BE2C (cell line): Measurements from ENCODE around the gene UBN2.
"Not testable (repeated sequence)": the region's sequence is repeated elsewhere in the genome, so short reads cannot be mapped to it uniquely, and the experiment has no call there.

ENCODE experiments used
- DNase-seq: peaks from one replicate; pipeline ENCODE4 v3.0.0-alpha.2; 2020
- H3K27me3 ChIP-seq: fragments of 250-450 bp; sonication (Bioruptor Pico); 2 replicates; pipeline ENCODE4 v1.5.1; 2020; ENCODE audit warnings: mild to moderate bottlenecking
- H3K36me3 ChIP-seq: fragments of 250-450 bp; sonication (Bioruptor Pico); 2 replicates; pipeline ENCODE4 v1.5.1; 2020; ENCODE audit warnings: mild to moderate bottlenecking
- H3K4me1 ChIP-seq: fragments of 250-450 bp; sonication (Bioruptor Pico); 2 replicates; pipeline ENCODE4 v1.5.1; 2020
- H3K4me3 ChIP-seq: 2 replicates; pipeline ENCODE4 v1.5.1; 2011; ENCODE audit warnings: low read depth, low read length
- H3K9me3 ChIP-seq: fragments of 250-450 bp; sonication (Bioruptor Pico); 2 replicates; pipeline ENCODE4 v1.5.1; 2020
- TF ChIP-seq, protein P1 (sequence below): IDR thresholded peaks from 2 replicates; pipeline ENCODE4 v1.5.1; 2012; ENCODE audit warnings: mild to moderate bottlenecking, low read depth, low read length

Gene UBN2

DNA sequence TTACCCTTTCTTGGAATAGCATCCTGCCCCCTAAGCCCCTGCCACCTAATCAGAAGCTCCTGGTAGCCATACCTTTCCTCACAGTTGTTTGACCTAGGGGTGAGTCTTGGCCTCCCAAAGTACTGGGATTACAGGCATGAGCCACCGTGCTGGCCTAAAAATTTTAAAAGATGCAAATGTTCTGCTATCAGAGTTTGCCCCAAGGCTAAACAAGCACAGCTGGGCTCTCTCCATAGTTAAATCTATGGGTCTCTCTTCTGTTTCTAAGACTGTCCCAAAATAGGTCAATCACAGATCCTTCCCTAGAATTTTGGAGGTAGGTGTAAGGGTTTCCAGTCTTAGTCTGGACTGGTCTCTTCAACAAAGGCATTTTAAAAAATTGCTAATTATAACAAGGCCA is 12.9 kb upstream of the UBN2 start:
- H3K4me3 ChIP-seq, result no peak overlapping the region
- no peak for DNase-seq
- no peaks in the 10 kb centered on the region for H3K4me1 ChIP-seq
- H3K27me3 ChIP-seq, result no peaks in the 10 kb centered on the region
- TF ChIP-seq, protein P1, sequence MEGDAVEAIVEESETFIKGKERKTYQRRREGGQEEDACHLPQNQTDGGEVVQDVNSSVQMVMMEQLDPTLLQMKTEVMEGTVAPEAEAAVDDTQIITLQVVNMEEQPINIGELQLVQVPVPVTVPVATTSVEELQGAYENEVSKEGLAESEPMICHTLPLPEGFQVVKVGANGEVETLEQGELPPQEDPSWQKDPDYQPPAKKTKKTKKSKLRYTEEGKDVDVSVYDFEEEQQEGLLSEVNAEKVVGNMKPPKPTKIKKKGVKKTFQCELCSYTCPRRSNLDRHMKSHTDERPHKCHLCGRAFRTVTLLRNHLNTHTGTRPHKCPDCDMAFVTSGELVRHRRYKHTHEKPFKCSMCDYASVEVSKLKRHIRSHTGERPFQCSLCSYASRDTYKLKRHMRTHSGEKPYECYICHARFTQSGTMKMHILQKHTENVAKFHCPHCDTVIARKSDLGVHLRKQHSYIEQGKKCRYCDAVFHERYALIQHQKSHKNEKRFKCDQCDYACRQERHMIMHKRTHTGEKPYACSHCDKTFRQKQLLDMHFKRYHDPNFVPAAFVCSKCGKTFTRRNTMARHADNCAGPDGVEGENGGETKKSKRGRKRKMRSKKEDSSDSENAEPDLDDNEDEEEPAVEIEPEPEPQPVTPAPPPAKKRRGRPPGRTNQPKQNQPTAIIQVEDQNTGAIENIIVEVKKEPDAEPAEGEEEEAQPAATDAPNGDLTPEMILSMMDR, result no peak
- H3K9me3 ChIP-seq, result no peaks in the 10 kb centered on the region
- no peaks in the 10 kb centered on the region for H3K36me3 ChIP-seq

GRCh38 chr7:139224219-139224618 is 6.8 kb upstream of the UBN2 start:
- Histone ChIP-seq H3K27me3 (peaks cover 4% of the 10 kb centered on the region; the same call in 1 of the 2 replicates), H3K4me1 (no peaks in the 10 kb centered on the region), H3K9me3 (no peaks in the 10 kb centered on the region), H3K4me3 (no peak overlapping the region), H3K36me3 (no peaks in the 10 kb centered on the region)
- no peak for DNase-seq
- TF ChIP-seq, protein P1, result no peak

GRCh38 chr7:139224836-139225235 is 6.2 kb upstream of the UBN2 start:
- not testable (repeated sequence) for H3K4me1 ChIP-seq, H3K4me3 ChIP-seq, H3K9me3 ChIP-seq, H3K27me3 ChIP-seq, H3K36me3 ChIP-seq
- DNase-seq, result peak; percentile 11

DNA sequence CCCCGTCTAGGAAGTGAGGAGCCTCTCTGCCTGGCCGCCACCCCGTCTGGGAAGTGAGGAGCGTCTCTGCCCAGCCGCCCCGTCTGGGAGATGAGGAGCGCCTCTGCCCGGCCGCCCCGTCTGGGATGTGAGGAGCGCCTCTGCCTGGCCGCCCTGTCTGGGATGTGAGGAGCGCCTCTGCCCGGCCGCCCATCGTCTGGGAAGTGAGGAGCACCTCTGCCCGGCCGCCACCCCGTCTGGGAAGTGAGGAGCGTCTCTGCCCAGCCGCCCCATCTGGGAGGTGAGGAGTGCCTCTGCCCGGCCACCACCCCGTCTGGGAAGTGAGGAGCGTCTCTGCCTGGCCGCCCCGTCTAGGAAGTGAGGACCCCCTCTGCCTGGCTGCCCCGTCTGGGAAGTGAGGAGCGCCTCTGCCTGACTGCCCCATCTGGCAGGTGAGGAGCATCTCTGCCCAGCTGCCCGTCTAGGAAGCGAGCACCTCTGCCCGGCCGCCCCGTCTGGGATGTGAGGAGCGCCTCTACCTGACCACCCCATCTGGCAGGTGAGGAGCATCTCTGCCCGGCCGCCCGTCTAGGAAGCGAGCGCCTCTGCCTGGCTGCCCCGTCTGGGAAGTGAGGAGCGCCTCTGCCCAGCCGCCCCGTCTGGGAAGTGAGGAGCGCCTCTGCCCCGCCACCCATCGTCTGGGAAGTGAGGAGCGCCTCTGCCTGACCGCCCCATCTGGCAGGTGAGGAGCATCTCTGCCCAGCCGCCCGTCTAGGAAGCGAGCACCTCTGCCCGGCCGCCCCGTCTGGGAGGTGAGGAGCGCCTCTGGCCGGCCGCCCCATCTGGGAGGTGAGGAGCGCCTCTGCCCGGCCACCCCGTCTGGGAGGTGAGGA is 5.5 kb upstream of the UBN2 start:
- H3K36me3 ChIP-seq, DNase-seq, H3K27me3 ChIP-seq, H3K4me3 ChIP-seq, H3K9me3 ChIP-seq, H3K4me1 ChIP-seq: not testable (repeated sequence)

GRCh38 chr7:139226158-139226515 is 4.9 kb upstream of the UBN2 start:
- H3K4me1 ChIP-seq, H3K4me3 ChIP-seq, DNase-seq, H3K36me3 ChIP-seq, H3K9me3 ChIP-seq, H3K27me3 ChIP-seq: not testable (repeated sequence)

DNA sequence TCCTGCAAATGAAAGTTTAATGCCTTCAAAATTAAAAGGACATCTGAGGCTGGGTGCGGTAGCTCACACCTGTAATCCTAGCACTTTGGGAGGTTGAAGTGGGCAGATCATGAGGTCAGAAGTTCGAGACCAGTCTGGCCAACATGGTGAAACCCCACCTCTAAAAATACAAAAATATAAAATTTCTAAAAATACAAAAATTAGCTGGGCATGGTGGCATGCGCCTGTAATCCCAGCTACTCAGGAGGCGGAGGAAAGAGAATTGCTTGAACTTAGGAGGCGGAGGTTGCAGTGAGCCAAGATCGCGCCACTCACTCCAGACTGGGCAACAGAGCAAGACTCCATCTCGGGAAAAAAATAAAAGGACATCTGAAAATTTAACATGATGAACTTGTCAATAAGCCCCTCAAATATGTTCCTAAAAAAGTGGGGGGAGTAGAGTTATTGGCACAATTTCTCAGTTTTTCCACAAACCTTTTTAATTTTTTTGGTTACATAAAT is 4.0 kb upstream of the UBN2 start:
- H3K36me3 ChIP-seq, H3K4me3 ChIP-seq, H3K9me3 ChIP-seq, DNase-seq, H3K27me3 ChIP-seq, H3K4me1 ChIP-seq: not testable (repeated sequence)

DNA sequence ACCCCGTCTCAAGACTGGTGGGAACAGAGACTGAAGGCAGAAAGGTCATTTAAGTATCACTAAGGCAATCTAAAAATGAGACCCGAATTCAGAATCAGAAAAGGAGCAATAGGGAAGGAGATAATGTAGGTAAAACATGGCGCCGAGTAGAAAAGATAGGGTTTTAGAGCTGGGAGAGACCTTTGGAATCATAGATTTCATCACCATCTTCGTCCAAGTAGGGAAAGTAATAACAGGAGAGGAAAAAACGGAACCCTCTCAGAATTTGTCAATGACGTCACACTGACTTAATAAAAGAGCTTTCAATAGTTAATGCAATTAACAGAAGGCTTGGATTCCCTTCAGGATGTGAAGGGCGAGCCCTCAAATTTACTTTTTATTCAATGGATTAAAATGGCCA is 1.0 kb upstream of the UBN2 start:
- TF ChIP-seq, protein P1, result no peak

DNA sequence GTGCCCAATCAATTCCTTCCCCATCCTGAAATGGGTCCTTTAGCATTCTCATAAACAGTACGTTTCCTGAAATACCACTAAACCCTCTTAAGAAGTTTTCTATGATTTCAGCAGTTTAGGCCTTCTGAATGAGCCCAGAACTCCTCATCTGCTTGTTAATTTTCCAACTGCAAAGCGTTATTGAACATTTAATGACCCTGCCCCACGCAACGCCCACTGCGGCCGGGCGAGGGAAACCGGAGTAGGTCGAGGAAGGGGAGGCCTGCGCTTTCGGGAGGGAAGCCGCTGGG is 608 bp upstream of the UBN2 start:
- peak overlapping the region; percentile 94 for H3K4me3 ChIP-seq

More for the DNA sequence above, 1.0 kb upstream of the UBN2 start:
- H3K4me1 ChIP-seq, result no peaks in the 10 kb centered on the region
- peaks cover 4% of the 10 kb centered on the region; the same call in 1 of the 2 replicates for H3K27me3 ChIP-seq
- H3K9me3 ChIP-seq, result no peaks in the 10 kb centered on the region
- H3K36me3 ChIP-seq, result peaks cover 3% of the 10 kb centered on the region
- DNase-seq, result no peak
- H3K4me3 ChIP-seq, result peak overlapping the region; percentile 94; the same call in 1 of the 2 replicates

More for the DNA sequence above, 608 bp upstream of the UBN2 start:
- no peaks in the 10 kb centered on the region for H3K4me1 ChIP-seq
- H3K27me3 ChIP-seq, result peaks cover 4% of the 10 kb centered on the region; the same call in 1 of the 2 replicates
- no peak for DNase-seq
- no peaks in the 10 kb centered on the region for H3K9me3 ChIP-seq
- TF ChIP-seq, protein P1, result no peak
- peaks cover 3% of the 10 kb centered on the region for H3K36me3 ChIP-seq
